Measurements from ENCODE around the gene EXOC4.

DNA sequence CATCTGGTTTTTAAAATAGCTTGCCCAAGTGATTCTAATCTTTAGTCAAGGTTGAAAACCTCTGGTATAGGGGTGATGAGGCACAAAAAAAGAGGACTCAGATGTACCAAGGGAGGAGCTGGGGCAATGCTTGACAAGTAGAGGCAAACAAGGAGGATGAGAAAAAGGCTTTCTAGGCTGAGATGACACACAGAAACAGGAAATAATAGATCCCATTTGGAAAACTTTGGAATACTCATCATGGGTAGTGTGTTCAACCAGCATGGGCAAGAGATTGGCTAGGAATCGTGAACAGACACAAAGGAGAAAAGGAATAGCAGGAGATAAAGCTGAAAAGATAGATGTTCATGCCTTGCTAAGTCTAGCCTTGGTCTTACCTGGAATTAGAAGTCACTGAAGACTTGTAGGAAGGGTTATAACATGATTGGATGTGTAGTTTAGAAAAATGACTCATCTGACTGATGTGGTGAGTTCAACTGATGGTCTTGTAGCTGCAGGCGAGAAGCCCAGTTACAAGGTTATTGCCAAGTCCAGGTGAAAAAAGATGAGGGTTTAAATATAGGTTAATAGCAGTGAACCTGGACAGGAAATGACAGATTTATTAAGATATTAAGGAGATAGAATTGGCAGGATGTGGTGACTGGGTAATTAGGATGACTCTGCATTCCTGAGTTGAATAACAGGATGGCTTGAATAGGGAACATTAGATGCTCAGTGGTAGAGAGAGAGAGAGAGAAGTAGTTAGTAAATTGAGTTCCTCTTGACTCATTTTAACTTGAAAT is 660.2 kb downstream of the EXOC4 start:
- TF ChIP-seq, protein P1, sequence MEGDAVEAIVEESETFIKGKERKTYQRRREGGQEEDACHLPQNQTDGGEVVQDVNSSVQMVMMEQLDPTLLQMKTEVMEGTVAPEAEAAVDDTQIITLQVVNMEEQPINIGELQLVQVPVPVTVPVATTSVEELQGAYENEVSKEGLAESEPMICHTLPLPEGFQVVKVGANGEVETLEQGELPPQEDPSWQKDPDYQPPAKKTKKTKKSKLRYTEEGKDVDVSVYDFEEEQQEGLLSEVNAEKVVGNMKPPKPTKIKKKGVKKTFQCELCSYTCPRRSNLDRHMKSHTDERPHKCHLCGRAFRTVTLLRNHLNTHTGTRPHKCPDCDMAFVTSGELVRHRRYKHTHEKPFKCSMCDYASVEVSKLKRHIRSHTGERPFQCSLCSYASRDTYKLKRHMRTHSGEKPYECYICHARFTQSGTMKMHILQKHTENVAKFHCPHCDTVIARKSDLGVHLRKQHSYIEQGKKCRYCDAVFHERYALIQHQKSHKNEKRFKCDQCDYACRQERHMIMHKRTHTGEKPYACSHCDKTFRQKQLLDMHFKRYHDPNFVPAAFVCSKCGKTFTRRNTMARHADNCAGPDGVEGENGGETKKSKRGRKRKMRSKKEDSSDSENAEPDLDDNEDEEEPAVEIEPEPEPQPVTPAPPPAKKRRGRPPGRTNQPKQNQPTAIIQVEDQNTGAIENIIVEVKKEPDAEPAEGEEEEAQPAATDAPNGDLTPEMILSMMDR (IDR thresholded peaks at IDR 0.05): no peak
- TF ChIP-seq POLR2AphosphoS5 (IDR thresholded peaks at IDR 0.05) (no peak), EP300 (IDR thresholded peaks at IDR 0.05; ENCODE audit: low read depth) (no peak)

Measured in transverse colon (tissue), 4 donors.